ENCODE results near the gene TPST2. TPM values are rescaled to one million over a fixed set of nuclear protein-coding genes. Genes with fewer than 3 reads are reported as not detected.

TPST2 gene
- total RNA-seq, 3 donors from 2014 or later: 9.2 to 13.9 (median 11.7) TPM

DNA sequence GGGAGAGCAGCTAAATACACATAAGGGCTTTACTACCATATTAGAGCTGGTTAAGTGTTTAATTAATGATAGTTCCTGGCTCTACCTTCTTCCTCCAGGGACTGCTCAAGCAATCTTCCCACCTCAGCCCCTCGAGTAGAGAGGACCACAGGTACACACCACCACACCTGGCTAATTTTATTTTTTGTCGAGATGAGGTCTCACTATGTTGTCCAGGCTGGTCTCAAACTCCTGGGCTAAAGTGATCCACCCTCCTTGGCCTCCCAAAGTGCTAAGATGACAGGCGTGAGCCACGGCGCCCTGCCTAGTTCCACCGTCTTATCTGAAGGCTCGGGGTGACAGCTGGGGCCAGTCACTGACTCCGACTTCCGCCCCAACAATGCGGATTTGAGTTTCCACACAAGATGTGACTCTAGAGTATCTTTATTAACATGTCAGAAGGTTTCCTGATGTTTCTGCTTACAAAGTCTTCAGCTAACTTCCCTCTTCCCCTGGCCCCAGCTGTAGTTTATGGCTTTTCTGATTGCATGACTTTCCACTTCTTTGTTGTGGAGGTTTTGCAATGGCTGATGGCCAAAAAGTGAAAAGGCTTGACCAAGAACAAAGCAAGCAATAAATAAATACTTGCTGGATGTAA, 16.8 kb downstream of the TPST2 start:
- Histone ChIP-seq H3K9me3 (no peaks in the 10 kb centered on the region), H3K4me3 (no peak overlapping the region), H3K4me1 (ENCODE audit: low read depth) (no peaks in the 10 kb centered on the region), H3K36me3 (ENCODE audit: low read depth) (no peaks in the 10 kb centered on the region)
- DNase-seq (peak; percentile 39 to 69 (median 42)), ATAC-seq (peak; percentile 60)
- no peak for TF ChIP-seq CTCF (IDR thresholded peaks at IDR 0.05)
- intact Hi-C loops (cut with DNase I, micrococcal nuclease): no loop called here

- H3K4me3 ChIP-seq: no peak overlapping the region
- H3K4me1 ChIP-seq (ENCODE audit: low read depth): no peaks in the 10 kb centered on the region
- ATAC-seq: no peak
- no peak for DNase-seq
- intact Hi-C loops (cut with DNase I, micrococcal nuclease): no loop called here
- TF ChIP-seq CTCF (IDR thresholded peaks at IDR 0.05): no peak
- no peaks in the 10 kb centered on the region for H3K9me3 ChIP-seq
- no peaks in the 10 kb centered on the region for H3K36me3 ChIP-seq (ENCODE audit: low read depth)
Measured at GRCh38 chr22:26570864-26571525, 18.9 kb downstream of the TPST2 start.

GRCh38 chr22:26570115-26570514, 19.8 kb downstream of the TPST2 start:
- intact Hi-C loops (cut with DNase I, micrococcal nuclease): no loop called here
- no peaks in the 10 kb centered on the region for H3K36me3 ChIP-seq (ENCODE audit: low read depth)
- H3K4me1 ChIP-seq (ENCODE audit: low read depth): no peaks in the 10 kb centered on the region
- peak in 1 of 3 donors; percentile 19 for DNase-seq
- ATAC-seq: peak; percentile 47
- no peaks in the 10 kb centered on the region for H3K9me3 ChIP-seq
- H3K4me3 ChIP-seq: no peak overlapping the region
- no peak for TF ChIP-seq CTCF (IDR thresholded peaks at IDR 0.05)

DNA sequence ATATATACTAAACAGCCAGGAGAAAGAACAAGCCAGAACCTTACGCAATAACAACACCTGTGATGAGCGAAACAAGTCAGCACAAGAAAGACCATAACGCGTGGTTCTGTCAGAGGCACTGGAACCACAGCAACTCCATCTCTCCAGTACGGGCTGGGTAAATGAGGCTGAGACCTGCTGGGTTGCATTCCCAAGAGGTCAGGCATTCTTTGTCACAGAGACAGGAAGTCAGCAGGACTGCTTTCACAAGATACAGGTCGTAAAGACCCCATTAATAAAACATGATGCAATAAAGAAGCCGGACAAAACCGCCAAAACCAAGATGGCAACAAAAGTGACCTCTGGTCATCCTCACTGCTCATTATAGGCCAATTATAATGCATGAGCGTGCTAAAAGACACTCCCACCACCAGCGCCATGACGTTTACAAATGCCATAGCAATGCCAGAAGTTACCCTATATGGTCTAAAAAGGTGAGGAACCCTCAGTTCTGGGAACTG, 21.7 kb downstream of the TPST2 start:
- no peak for TF ChIP-seq CTCF (IDR thresholded peaks at IDR 0.05)
- Histone ChIP-seq H3K36me3 (ENCODE audit: low read depth) (no peaks in the 10 kb centered on the region), H3K9me3 (no peaks in the 10 kb centered on the region), H3K4me3 (no peak overlapping the region), H3K4me1 (ENCODE audit: low read depth) (no peaks in the 10 kb centered on the region)
- ATAC-seq (no peak), DNase-seq (no peak)
- intact Hi-C loops (cut with DNase I, micrococcal nuclease): no loop called here

GRCh38 chr22:26567610-26568009, 22.3 kb downstream of the TPST2 start:
- Histone ChIP-seq H3K4me3 (no peak overlapping the region), H3K9me3 (no peaks in the 10 kb centered on the region), H3K36me3 (ENCODE audit: low read depth) (no peaks in the 10 kb centered on the region), H3K4me1 (ENCODE audit: low read depth) (no peaks in the 10 kb centered on the region)
- intact Hi-C loops (cut with DNase I, micrococcal nuclease): no loop called here
- DNase-seq (no peak), ATAC-seq (no peak)
- TF ChIP-seq CTCF (IDR thresholded peaks at IDR 0.05): no peak

Measured in mucosa of descending colon (tissue), 3 donors.